ENCODE results near the gene TRIOBP.

DNA sequence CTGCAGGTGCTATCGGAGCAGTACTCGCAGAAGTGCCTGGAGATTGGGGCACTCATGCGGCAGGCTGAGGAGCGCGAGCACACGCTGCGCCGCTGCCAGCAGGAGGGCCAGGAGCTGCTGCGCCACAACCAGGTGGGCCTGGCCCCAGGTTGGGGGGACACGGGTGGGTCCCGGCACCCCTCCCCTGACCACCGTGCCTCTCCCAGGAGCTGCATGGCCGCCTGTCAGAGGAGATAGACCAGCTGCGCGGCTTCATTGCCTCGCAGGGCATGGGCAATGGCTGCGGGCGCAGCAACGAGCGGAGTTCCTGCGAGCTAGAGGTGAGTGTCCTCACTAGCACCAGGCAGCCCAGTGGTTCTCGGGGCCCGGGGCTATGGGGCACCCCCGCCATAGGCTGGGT lies 72.2 kb downstream of the TRIOBP start:
- no peak for TF ChIP-seq CTCF (IDR thresholded peaks at IDR 0.05)
- TF ChIP-seq POLR2AphosphoS5 (IDR thresholded peaks at IDR 0.05) = no peak
